ENCODE data around the gene MACROD1.
"Not testable (repeated sequence)": the region's sequence is repeated elsewhere in the genome, so short reads cannot be mapped to it uniquely, and the experiment has no call there.

MACROD1 gene

GRCh38 chr11:64052436-64052835, 113.5 kb downstream of the MACROD1 start:
- no peak for DNase-seq

GRCh38 chr11:64051297-64051696, 114.6 kb downstream of the MACROD1 start:
- DNase-seq, result no peak

- DNase-seq, result no peak
Measured at GRCh38 chr11:64049509-64049908, 116.4 kb downstream of the MACROD1 start.

- no peak for DNase-seq
Measured at GRCh38 chr11:64048042-64048854, 117.7 kb downstream of the MACROD1 start.

- DNase-seq, result not testable (repeated sequence)
Measured at GRCh38 chr11:64047373-64047772, 118.5 kb downstream of the MACROD1 start.

GRCh38 chr11:64045700-64046099, 120.2 kb downstream of the MACROD1 start:
- DNase-seq, result no peak

GRCh38 chr11:64044730-64045393, 121.1 kb downstream of the MACROD1 start:
- DNase-seq, result peak; percentile 19

GRCh38 chr11:64043545-64043944, 122.4 kb downstream of the MACROD1 start:
- no peak for DNase-seq

- DNase-seq, result no peak
Measured at GRCh38 chr11:64042301-64042700, 123.6 kb downstream of the MACROD1 start.

- DNase-seq, result no peak
Measured at GRCh38 chr11:64041846-64042245, 124.1 kb downstream of the MACROD1 start.

GRCh38 chr11:64040684-64041322, 125.1 kb downstream of the MACROD1 start:
- DNase-seq, result no peak

- no peak for DNase-seq
Measured at GRCh38 chr11:64039012-64039665, 126.8 kb downstream of the MACROD1 start.

- DNase-seq, result no peak
Measured at GRCh38 chr11:64038500-64038899, 127.4 kb downstream of the MACROD1 start.

GRCh38 chr11:64037027-64037634, 128.8 kb downstream of the MACROD1 start:
- no peak for DNase-seq

GRCh38 chr11:64036087-64037026, 129.6 kb downstream of the MACROD1 start:
- DNase-seq, result no peak

- no peak for DNase-seq
Measured at GRCh38 chr11:64035576-64035975, 130.3 kb downstream of the MACROD1 start, which contains the start of gene FLRT1. Gene FLRT1, plus strand, starts transcription at chr11:64035931. Its CDS starts 80,337 bp downstream, at chr11:64116268.

- DNase-seq, result no peak
Measured at GRCh38 chr11:64035081-64035524, 130.8 kb downstream of the MACROD1 start.

GRCh38 chr11:64034411-64034811, 131.5 kb downstream of the MACROD1 start:
- no peak for DNase-seq

GRCh38 chr11:64032050-64032449, 133.9 kb downstream of the MACROD1 start:
- DNase-seq, result no peak

- DNase-seq, result no peak
Measured at GRCh38 chr11:64031001-64031400, 134.9 kb downstream of the MACROD1 start.

- DNase-seq, result no peak
Measured at GRCh38 chr11:64029773-64030172, 136.1 kb downstream of the MACROD1 start.

All from NCI-H1436 (cell line).